Measurements from ENCODE around the gene FRMPD4. TPM values are rescaled to one million over a fixed set of nuclear protein-coding genes. Genes with fewer than 3 reads are reported as not detected.

The FRMPD4 gene
- total RNA-seq, 1 donor from 2014 or later: 0.54 TPM

DNA sequence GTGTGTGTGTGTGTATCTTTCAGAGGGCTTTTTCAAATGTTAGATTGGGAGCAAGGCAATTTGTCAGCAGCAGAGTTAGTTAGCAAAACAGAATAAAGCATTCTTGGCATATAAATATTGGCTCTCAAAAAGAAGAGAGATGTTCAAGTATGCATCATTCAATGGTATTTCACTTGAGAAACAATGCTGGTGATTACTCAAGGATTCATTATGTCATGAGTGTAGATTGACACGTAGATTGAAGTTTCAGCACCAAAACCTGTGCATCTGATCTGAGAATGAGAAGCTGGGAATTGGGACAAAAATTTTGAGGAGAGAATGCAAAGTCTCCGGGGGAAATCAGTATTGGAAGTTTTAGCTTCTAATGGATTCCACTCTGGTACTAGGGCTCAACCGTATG is 241.4 kb downstream of the FRMPD4 start:
- no peak overlapping the region for H2AFZ ChIP-seq (ENCODE audit: low read depth, low read length)
- no peaks in the 10 kb centered on the region for H3K4me1 Mint-ChIP-seq (ENCODE audit: low read depth, unreplicated experiment)
- H3K9ac ChIP-seq (ENCODE audit: low read length): no peak overlapping the region
- no peaks in the 10 kb centered on the region for H3K36me3 Mint-ChIP-seq (ENCODE audit: low read depth, unreplicated experiment)
- H3K9me3 ChIP-seq (ENCODE audit: insufficient read depth, low read depth, low read length): no peaks in the 10 kb centered on the region
- H3K27me3 Mint-ChIP-seq (ENCODE audit: low read depth, unreplicated experiment): peaks cover 3% of the 10 kb centered on the region
- no peak overlapping the region for H3K27ac Mint-ChIP-seq (ENCODE audit: unreplicated experiment)
- no peak overlapping the region for H3K4me3 Mint-ChIP-seq (ENCODE audit: unreplicated experiment)
- no peaks in the 10 kb centered on the region for H3K9me3 Mint-ChIP-seq (ENCODE audit: unreplicated experiment)
- TF ChIP-seq CTCF (IDR thresholded peaks at IDR 0.05; ENCODE audit: insufficient read depth, low read depth, low read length) (no peak), EZH2 (IDR thresholded peaks at IDR 0.05; ENCODE audit: insufficient read depth, low read length) (no peak)
- no peaks in the 10 kb centered on the region for H4K20me1 ChIP-seq (ENCODE audit: insufficient read depth, low read length)
- no peak overlapping the region for H3K4me3 ChIP-seq (ENCODE audit: insufficient read depth, low read depth, low read length)
- no peaks in the 10 kb centered on the region for H3K36me3 ChIP-seq (ENCODE audit: insufficient read depth, low read length)
- no peaks in the 10 kb centered on the region for H3K79me2 ChIP-seq (ENCODE audit: insufficient read depth, low read length)
- H3K4me1 ChIP-seq (ENCODE audit: insufficient read depth, low read length): no peaks in the 10 kb centered on the region
- DNase-seq (ENCODE audit: low read depth) (no peak), FAIRE-seq (peak; percentile 17)
- no peaks in the 10 kb centered on the region for H3K27me3 ChIP-seq (ENCODE audit: insufficient read depth, low read length)
- no peak overlapping the region for H3K4me2 ChIP-seq (ENCODE audit: low read length)
- no peak overlapping the region for H3K27ac ChIP-seq (ENCODE audit: low read depth, low read length)

- no peak for TF ChIP-seq EZH2 (IDR thresholded peaks at IDR 0.05; ENCODE audit: insufficient read depth, low read length)
- TF ChIP-seq CTCF (IDR thresholded peaks at IDR 0.05; ENCODE audit: insufficient read depth, low read depth, low read length): peak; percentile 6
- Mint-ChIP-seq H3K4me3 (ENCODE audit: unreplicated experiment) (no peak overlapping the region), H3K27ac (ENCODE audit: unreplicated experiment) (no peak overlapping the region), H3K4me1 (ENCODE audit: low read depth, unreplicated experiment) (no peaks in the 10 kb centered on the region), H3K36me3 (ENCODE audit: low read depth, unreplicated experiment) (no peaks in the 10 kb centered on the region), H3K9me3 (ENCODE audit: unreplicated experiment) (no peaks in the 10 kb centered on the region), H3K27me3 (ENCODE audit: low read depth, unreplicated experiment) (peaks cover 3% of the 10 kb centered on the region)
- Histone ChIP-seq H3K4me2 (ENCODE audit: low read length) (no peak overlapping the region), H3K27ac (ENCODE audit: low read depth, low read length) (no peak overlapping the region), H3K9ac (ENCODE audit: low read length) (no peak overlapping the region), H3K4me1 (ENCODE audit: insufficient read depth, low read length) (no peaks in the 10 kb centered on the region), H3K9me3 (ENCODE audit: insufficient read depth, low read depth, low read length) (no peaks in the 10 kb centered on the region), H4K20me1 (ENCODE audit: insufficient read depth, low read length) (no peaks in the 10 kb centered on the region), H3K27me3 (ENCODE audit: insufficient read depth, low read length) (no peaks in the 10 kb centered on the region), H3K36me3 (ENCODE audit: insufficient read depth, low read length) (no peaks in the 10 kb centered on the region), H2AFZ (ENCODE audit: low read depth, low read length) (no peak overlapping the region), H3K79me2 (ENCODE audit: insufficient read depth, low read length) (no peaks in the 10 kb centered on the region), H3K4me3 (ENCODE audit: insufficient read depth, low read depth, low read length) (no peak overlapping the region)
- FAIRE-seq (no peak), DNase-seq (ENCODE audit: low read depth) (no peak)
These were observed 244.9 kb downstream of the FRMPD4 start for GRCh38 chrX:12383196-12383595.

DNA sequence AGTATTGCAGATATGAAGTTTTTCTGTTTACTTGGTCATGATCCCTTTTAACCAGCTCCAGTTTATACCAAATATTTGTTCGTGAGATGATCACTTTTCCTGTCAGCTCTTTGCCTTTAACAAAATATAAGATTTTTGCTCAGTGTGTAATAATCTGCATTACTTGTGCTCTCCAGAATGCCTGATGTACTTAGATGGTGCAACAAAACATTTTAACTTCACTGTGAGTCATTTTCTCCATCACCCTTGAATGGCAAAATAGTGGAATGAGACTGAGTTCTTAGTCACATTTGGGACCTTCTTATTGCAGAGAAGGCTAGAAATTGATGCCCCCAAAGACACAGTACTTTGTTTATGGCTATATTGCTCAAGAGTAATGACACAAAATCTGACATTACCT is 252.0 kb downstream of the FRMPD4 start:
- Histone ChIP-seq H3K79me2 (ENCODE audit: insufficient read depth, low read length) (no peaks in the 10 kb centered on the region), H4K20me1 (ENCODE audit: insufficient read depth, low read length) (no peaks in the 10 kb centered on the region), H3K4me3 (ENCODE audit: insufficient read depth, low read depth, low read length) (no peak overlapping the region), H2AFZ (ENCODE audit: low read depth, low read length) (no peak overlapping the region), H3K36me3 (ENCODE audit: insufficient read depth, low read length) (no peaks in the 10 kb centered on the region), H3K27ac (ENCODE audit: low read depth, low read length) (no peak overlapping the region), H3K4me1 (ENCODE audit: insufficient read depth, low read length) (no peaks in the 10 kb centered on the region), H3K4me2 (ENCODE audit: low read length) (no peak overlapping the region), H3K9ac (ENCODE audit: low read length) (no peak overlapping the region), H3K9me3 (ENCODE audit: insufficient read depth, low read depth, low read length) (no peaks in the 10 kb centered on the region), H3K27me3 (ENCODE audit: insufficient read depth, low read length) (no peaks in the 10 kb centered on the region)
- H3K4me1 Mint-ChIP-seq (ENCODE audit: low read depth, unreplicated experiment): no peaks in the 10 kb centered on the region
- no peaks in the 10 kb centered on the region for H3K36me3 Mint-ChIP-seq (ENCODE audit: low read depth, unreplicated experiment)
- no peak for TF ChIP-seq EZH2 (IDR thresholded peaks at IDR 0.05; ENCODE audit: insufficient read depth, low read length)
- no peak for TF ChIP-seq CTCF (IDR thresholded peaks at IDR 0.05; ENCODE audit: insufficient read depth, low read depth, low read length)
- no peaks in the 10 kb centered on the region for H3K9me3 Mint-ChIP-seq (ENCODE audit: unreplicated experiment)
- H3K27me3 Mint-ChIP-seq (ENCODE audit: low read depth, unreplicated experiment): no peaks in the 10 kb centered on the region
- no peak overlapping the region for H3K4me3 Mint-ChIP-seq (ENCODE audit: unreplicated experiment)
- H3K27ac Mint-ChIP-seq (ENCODE audit: unreplicated experiment): no peak overlapping the region
- FAIRE-seq (peak; percentile 84), DNase-seq (ENCODE audit: low read depth) (no peak)

Data from astrocyte (in vitro differentiated cells and primary cell).